Mammary epithelial cell (primary cell): ENCODE data around the gene GLI1.

ENCODE experiments used
- CTCF ChIP-seq, 2 donors: IDR thresholded peaks in 1 of 2; conservative IDR thresholded peaks in 1 of 2; 2 replicates each; pipeline ENCODE4 v1.5.1; 2011 to 2012; ENCODE audit warnings: inconsistent platforms in 2 of 2, low read length in 2 of 2, mild to moderate bottlenecking in 2 of 2, control low read depth in 1 of 2, low read depth in 1 of 2; ENCODE audit not compliant: insufficient read depth in 1 of 2; ENCODE audit errors: extremely low read depth in 1 of 2
- EZH2 ChIP-seq: IDR thresholded peaks from 2 replicates; pipeline ENCODE4 v1.6.1; 2012; ENCODE audit warnings: low read length, inconsistent platforms, borderline replicate concordance

- TF ChIP-seq CTCF (conservative IDR thresholded peaks at IDR 0.05 in 1 of 2, IDR thresholded peaks at IDR 0.05 in 1 of 2; ENCODE audit: extremely low read depth in 1 of 2, insufficient read depth in 1 of 2, low read depth in 1 of 2, low read length in 2 of 2) (no peak), EZH2 (no peak)
Measured at GRCh38 chr12:57460468-57460784, 841 bp downstream of the GLI1 start.
